Suprapubic skin (tissue), 4 donors: Measurements from ENCODE around the gene NVL. TPM values are rescaled to one million over a fixed set of nuclear protein-coding genes. Genes with fewer than 3 reads are reported as not detected.

Experiments used
- DNase-seq, 2 donors: peaks; one replicate each; pipeline ENCODE4 v3.0.0-alpha.2; 2019; ENCODE audit warnings: low spot score in 2 of 2
- H3K27ac ChIP-seq: fragments of 200-600 bp; sonication (generic); one replicate; pipeline ENCODE4 v1.5.1; 2019
- H3K27me3 ChIP-seq: fragments of 200-600 bp; sonication (generic); one replicate; pipeline ENCODE4 v1.5.1; 2019
- H3K36me3 ChIP-seq: fragments of 200-600 bp; sonication (generic); one replicate; pipeline ENCODE4 v1.5.1; 2019
- H3K4me1 ChIP-seq: fragments of 200-600 bp; sonication (generic); one replicate; pipeline ENCODE4 v1.5.1; 2019
- H3K4me3 ChIP-seq: fragments of 200-600 bp; sonication (generic); one replicate; pipeline ENCODE4 v1.5.1; 2019; ENCODE audit warnings: mild to moderate bottlenecking
- H3K9me3 ChIP-seq: fragments of 200-600 bp; sonication (generic); one replicate; pipeline ENCODE4 v1.5.1; 2019
- EP300 ChIP-seq: sonication (generic); formaldehyde crosslinking; IDR thresholded peaks from one replicate; pipeline ENCODE4 v1.6.1; 2017; ENCODE audit warnings: antibody characterized with exemption
- POLR2A ChIP-seq, 2 donors: fragments of 450-650 bp; IDR thresholded peaks; one replicate each; pipeline ENCODE4 v1.6.1; 2017; ENCODE audit warnings: antibody characterized with exemption in 2 of 2, mild to moderate bottlenecking in 2 of 2, moderate library complexity in 2 of 2
- POLR2AphosphoS5 ChIP-seq, 3 donors: sonication (generic); formaldehyde crosslinking; IDR thresholded peaks; one replicate each; pipeline ENCODE4 v1.6.1; 2017; ENCODE audit warnings: antibody characterized with exemption in 3 of 3
- WGBS: methylation state at CpG from one replicate; pipeline ENCODE4 v1.1.5; 2018; 5-methylcytosine and 5-hydroxymethylcytosine counted together
- total RNA-seq, 4 donors: library from RNA; depleted of rRNA; stranded (reverse); fragments of >200 nt; gene quantifications; one replicate each; pipeline ENCODE4 v1.1.0, GENCODE V29; 2016
- TF ChIP-seq, protein P1 (sequence below), 2 donors: fragments of 200-600 bp in 1 of 2; fragments of 450-650 bp in 1 of 2; sonication (generic) in 1 of 2; IDR thresholded peaks; one replicate each; pipeline ENCODE4 v1.5.1; 2016 to 2019; ENCODE audit warnings: antibody characterized with exemption in 2 of 2, mild to moderate bottlenecking in 1 of 2, moderate library complexity in 1 of 2

NVL gene
- total RNA-seq, 4 donors from 2014 or later = 31.7 to 86.4 (median 36.8) TPM

DNA sequence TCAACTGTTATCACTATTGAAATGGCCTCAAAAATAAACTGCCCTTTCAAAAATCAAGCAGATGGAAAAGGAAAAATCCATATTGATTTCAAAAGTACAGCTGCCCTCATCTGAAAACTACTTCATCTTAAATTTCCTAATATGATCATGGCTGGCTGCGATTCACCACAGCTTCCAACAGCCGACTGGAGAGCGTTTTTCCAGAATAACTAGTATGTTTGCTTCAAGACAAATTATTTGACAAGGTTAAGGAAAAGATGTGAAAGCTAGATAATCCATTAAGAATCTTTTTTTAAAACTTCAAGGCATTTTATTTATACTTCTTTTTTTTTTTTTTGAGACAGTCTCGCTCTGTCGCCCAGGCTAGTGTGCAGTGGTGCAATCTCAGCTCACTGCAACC lies 151.1 kb downstream of the NVL start:
- Histone ChIP-seq H3K9me3 (no peaks in the 10 kb centered on the region), H3K27ac (peak overlapping the region; percentile 98), H3K27me3 (no peaks in the 10 kb centered on the region), H3K4me3 (no peak overlapping the region), H3K36me3 (no peaks in the 10 kb centered on the region), H3K4me1 (peaks cover 29% of the 10 kb centered on the region)
- peak in 1 of 2 donors; percentile 15 for DNase-seq
- WGBS = 66% methylated on average over 5 of the region's 5 CpGs
- TF ChIP-seq, protein P1, sequence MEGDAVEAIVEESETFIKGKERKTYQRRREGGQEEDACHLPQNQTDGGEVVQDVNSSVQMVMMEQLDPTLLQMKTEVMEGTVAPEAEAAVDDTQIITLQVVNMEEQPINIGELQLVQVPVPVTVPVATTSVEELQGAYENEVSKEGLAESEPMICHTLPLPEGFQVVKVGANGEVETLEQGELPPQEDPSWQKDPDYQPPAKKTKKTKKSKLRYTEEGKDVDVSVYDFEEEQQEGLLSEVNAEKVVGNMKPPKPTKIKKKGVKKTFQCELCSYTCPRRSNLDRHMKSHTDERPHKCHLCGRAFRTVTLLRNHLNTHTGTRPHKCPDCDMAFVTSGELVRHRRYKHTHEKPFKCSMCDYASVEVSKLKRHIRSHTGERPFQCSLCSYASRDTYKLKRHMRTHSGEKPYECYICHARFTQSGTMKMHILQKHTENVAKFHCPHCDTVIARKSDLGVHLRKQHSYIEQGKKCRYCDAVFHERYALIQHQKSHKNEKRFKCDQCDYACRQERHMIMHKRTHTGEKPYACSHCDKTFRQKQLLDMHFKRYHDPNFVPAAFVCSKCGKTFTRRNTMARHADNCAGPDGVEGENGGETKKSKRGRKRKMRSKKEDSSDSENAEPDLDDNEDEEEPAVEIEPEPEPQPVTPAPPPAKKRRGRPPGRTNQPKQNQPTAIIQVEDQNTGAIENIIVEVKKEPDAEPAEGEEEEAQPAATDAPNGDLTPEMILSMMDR (IDR thresholded peaks at IDR 0.05) = no peak
- TF ChIP-seq POLR2AphosphoS5 (IDR thresholded peaks at IDR 0.05) = no peak
- TF ChIP-seq POLR2A (IDR thresholded peaks at IDR 0.05) = no peak
- no peak for TF ChIP-seq EP300

DNA sequence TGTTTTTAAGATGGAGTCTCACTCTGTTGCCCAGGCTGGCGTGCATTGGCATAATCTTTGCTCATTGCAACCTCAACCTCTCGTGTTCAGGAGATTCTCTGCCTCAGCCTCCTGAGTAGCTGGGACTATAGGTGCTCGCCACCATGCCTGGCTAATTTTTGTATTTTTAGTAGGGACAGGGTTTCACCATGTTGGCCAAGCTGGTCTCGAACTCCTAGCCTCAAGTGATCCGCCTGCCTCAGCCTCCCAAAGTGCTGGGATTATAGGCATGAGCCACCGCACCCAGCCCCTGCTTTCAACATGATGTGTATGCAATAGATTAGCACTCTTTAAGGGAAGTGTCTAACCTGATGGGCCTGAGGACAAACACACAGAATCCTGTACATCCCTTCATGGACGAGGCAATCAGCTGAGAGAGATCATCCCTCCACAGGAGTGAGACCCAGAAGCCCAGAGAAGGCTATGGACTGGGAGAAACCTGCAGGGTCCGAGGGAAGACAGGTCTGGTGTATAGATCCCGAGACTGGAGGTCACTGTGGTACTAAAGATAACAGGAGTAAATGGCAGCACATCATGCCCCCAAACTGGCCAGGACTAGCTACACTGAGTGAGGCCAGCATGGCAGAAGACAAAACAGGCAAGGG lies 152.5 kb downstream of the NVL start:
- H3K4me3 ChIP-seq = no peak overlapping the region
- H3K27me3 ChIP-seq = no peaks in the 10 kb centered on the region
- no peak for DNase-seq
- 89% methylated on average over 9 of the region's 9 CpGs for whole genome bisulfite sequencing
- TF ChIP-seq, protein P1 (IDR thresholded peaks at IDR 0.05) = no peak
- TF ChIP-seq POLR2A (IDR thresholded peaks at IDR 0.05) (no peak), POLR2AphosphoS5 (IDR thresholded peaks at IDR 0.05) (no peak), EP300 (no peak)
- no peaks in the 10 kb centered on the region for H3K9me3 ChIP-seq
- H3K27ac ChIP-seq = no peak overlapping the region
- peaks cover 38% of the 10 kb centered on the region for H3K4me1 ChIP-seq
- H3K36me3 ChIP-seq = no peaks in the 10 kb centered on the region

Other genes with a start within 250 kb of the NVL start
- gene FBXO28, start 216.1 kb downstream of the NVL start, total RNA-seq = 10 to 100 TPM; 40.2 to 65.7 (median 45.7) TPM
- gene DEGS1, start 146.9 kb downstream of the NVL start, total RNA-seq = 100 to 1,000 TPM; 363 to 847 (median 705) TPM
- gene CNIH4, start 26.7 kb upstream of the NVL start, total RNA-seq = 10 to 100 TPM; 27.8 to 49.5 (median 29.8) TPM
- 100 to 1,000 TPM in 3 of 4 donors, 10 to 100 TPM in 1; 92.4 to 174 (median 111) TPM for gene WDR26, start 104.6 kb upstream of the NVL start, total RNA-seq